Activated CD4-positive, CD25-positive, alpha-beta regulatory T cell (primary cell): Measurements from ENCODE around the gene DPP6.
"Not testable (repeated sequence)": the region's sequence is repeated elsewhere in the genome, so short reads cannot be mapped to it uniquely, and the experiment has no call there.

ENCODE experiments used
- DNase-seq, 4 experiments: peaks; one replicate each; lab custom pipeline; 2025; lab: John Stamatoyannopoulos, UW

Gene DPP6

DNA sequence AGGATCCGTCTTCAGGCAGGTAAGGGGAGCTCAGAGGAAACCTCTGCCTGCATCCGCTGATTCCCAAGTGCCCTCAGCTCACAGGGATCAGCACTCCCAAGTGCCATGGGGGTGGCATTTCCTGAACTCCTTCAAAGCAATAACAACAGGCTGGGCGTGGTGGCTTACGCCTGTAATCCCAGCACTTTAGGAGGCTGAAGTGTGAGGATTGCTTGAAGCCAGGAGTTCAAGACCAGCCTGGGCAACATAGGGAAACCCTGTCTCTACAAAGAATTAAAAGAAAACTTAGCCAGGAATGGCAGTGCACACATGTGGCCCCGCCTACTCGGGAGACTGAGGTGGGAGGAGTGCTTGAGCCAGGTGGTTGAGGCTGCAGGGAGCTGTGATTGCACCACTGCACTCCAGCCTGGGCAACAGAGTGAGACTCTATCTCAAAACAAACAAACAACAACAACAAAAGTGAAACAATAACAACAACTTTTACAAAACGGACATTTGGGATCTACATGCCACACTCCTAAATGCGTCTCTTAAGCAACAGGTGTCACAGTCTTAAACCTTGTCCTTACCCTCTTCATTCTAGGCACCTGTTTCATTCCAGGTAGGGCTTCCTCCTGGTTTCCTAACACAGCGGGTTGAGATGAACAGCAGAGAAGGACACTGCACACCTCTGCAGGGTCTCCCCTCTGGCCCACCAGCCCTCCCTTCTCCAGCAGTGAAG, 877.0 kb downstream of the DPP6 start:
- no peak for DNase-seq

- no peak for DNase-seq
These were observed 879.7 kb downstream of the DPP6 start for GRCh38 chr7:154931906-154932305.

DNA sequence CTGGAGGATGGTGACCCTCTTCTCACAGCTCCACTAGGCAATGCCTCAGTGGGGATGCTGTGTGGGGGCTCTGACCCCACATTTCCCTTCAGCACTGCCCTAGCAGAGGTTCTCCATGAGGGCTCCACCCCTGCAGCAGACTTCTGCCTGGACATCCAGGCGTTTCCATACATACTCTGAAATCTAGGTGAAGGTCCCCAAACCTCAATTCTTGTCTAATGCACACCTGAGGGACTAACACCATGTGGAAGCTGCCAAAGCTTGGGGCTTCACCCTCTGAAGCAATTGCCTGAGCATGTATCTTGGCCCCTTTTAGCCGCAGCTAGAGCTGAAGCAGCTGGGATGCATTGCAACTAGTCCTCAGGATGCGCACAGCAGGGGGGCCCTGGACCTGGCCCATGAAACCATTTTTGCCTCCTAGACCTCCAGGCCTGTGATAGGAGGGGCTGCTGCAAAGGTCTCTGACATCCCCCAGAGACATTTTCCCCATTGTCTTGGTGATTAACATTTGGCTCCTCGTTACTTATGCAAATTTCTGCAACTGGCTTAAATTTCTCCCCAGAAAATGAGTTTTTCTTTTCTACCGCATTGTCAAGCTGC, 882.3 kb downstream of the DPP6 start:
- DNase-seq, result not testable (repeated sequence)

DNA sequence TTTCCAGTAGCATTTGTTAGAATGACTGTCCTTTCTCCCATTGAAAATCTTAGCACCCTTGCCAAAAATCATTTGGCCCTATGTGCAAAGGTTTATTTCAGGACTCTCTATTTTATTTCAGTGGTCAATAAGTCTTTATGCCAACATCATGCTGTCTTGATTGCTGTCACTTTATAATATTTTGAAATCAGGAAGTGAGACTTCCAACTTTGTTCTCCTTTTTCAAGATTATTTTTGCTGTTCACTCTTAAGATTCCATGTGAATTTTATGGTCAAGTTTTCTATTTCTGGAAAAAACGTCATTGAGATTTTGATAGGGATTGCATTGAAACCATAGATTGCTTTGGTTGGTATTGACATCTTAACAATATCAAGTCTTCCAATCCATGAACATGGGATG, 885.6 kb downstream of the DPP6 start:
- no peak for DNase-seq

DNA sequence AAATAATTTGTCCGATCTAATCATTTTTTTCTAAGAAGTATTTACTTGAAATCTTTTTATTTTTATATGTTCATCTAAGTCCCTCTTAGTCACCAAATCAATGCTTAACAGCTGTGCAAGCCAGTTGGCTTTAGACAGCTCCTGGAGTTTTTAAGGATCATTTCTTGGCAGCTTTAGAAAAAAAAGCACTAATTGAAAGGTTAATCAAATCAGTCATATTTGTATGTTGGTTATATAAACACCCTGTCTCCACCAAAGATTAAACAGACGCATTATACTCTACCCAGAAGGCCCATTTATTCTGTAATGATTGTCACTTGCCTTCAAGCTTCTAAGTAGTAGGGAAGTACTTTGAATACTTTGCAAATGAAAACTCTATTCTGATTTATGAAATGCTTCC, 890.5 kb downstream of the DPP6 start:
- no peak for DNase-seq
